Calu3 (cell line): Measurements from ENCODE around the gene TNFRSF25. TPM values are rescaled to one million over a fixed set of nuclear protein-coding genes. Genes with fewer than 3 reads are reported as not detected.
A peak's percentile ranks its signal among the peaks of the same experiment; 100 is the strongest.

Experiments used
- BruUV-seq: library from RNA; stranded (reverse); fragments of 400-500 nt; replicated peaks from 2 replicates; lab custom pipeline; 2021; lab: Mats Ljungman, UMichigan
- CTCF ChIA-PET: fragments of 300-600 bp; sonication (Branson Sonifier 250); formaldehyde crosslinking; loops from one replicate; lab custom pipeline; 2022; ENCODE audit warnings: antibody characterized with exemption; lab: Charles Lee
- DNase-seq: peaks from one replicate; pipeline ENCODE4 v3.0.0; 2022
- H3K27ac Mint-ChIP-seq: one replicate; pipeline ENCODE4 v1.8.0; 2022; ENCODE audit warnings: mixed read lengths; ENCODE audit not compliant: unreplicated experiment
- H3K27me3 Mint-ChIP-seq: one replicate; pipeline ENCODE4 v1.8.0; 2022; ENCODE audit warnings: mixed read lengths; ENCODE audit not compliant: unreplicated experiment
- H3K36me3 Mint-ChIP-seq: one replicate; pipeline ENCODE4 v1.8.0; 2022; ENCODE audit warnings: mild to moderate bottlenecking, moderate library complexity, mixed read lengths; ENCODE audit not compliant: insufficient read depth, unreplicated experiment
- H3K4me1 Mint-ChIP-seq: one replicate; pipeline ENCODE4 v1.8.0; 2022; ENCODE audit warnings: mild to moderate bottlenecking, low read depth, mixed read lengths; ENCODE audit not compliant: unreplicated experiment
- H3K4me3 Mint-ChIP-seq: one replicate; pipeline ENCODE4 v1.8.0; 2022; ENCODE audit warnings: mild to moderate bottlenecking, low read depth, moderate library complexity, mixed read lengths; ENCODE audit not compliant: unreplicated experiment
- H3K9me3 Mint-ChIP-seq: one replicate; pipeline ENCODE4 v1.8.0; 2022; ENCODE audit warnings: low read depth, mixed read lengths; ENCODE audit not compliant: unreplicated experiment
- intact Hi-C: fragments of 100-400 bp; cut with micrococcal nuclease; formaldehyde crosslinking; loops from one replicate; pipeline ENCODE4 v1.10.0; 2022; ENCODE audit not compliant: unreplicated experiment
- total RNA-seq: library from RNA; stranded (reverse); gene quantifications from 2 replicates; pipeline ENCODE4 v1.2.3, GENCODE V29; 2022
- TF ChIP-seq, protein P1 (sequence below): fragments of 200-600 bp; IDR thresholded peaks from one replicate; pipeline ENCODE4 v1.8.0; 2022; ENCODE audit warnings: antibody characterized with exemption; ENCODE audit not compliant: unreplicated experiment

The TNFRSF25 gene
- total RNA-seq, 1 experiment from 2014 or later = 6.4 TPM

DNA sequence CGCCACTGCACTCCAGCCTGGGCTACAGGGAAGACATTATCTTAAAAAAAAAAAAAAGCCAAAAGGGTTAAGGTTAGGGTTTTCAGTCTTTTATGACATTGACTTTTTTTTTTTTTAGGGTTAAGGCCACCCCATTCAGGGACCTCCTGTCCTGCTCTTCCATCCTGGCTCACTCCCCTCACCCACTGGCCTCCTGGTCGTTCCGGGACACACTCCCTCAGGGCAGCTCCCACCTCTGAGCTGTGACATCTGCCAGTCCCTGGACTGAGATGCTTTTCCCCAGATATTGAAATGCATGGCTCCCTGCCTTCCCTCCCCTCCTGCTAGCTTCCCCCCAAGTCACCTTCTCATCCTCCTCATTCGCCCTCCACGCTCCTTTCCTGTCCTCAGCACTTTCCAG is 15.8 kb upstream of the TNFRSF25 start:
- H3K27me3 Mint-ChIP-seq = peaks cover 42% of the 10 kb centered on the region
- intact Hi-C loops = no loop called here
- no peaks in the 10 kb centered on the region for H3K4me1 Mint-ChIP-seq
- CTCF ChIA-PET = no interaction called here
- TF ChIP-seq, protein P1, sequence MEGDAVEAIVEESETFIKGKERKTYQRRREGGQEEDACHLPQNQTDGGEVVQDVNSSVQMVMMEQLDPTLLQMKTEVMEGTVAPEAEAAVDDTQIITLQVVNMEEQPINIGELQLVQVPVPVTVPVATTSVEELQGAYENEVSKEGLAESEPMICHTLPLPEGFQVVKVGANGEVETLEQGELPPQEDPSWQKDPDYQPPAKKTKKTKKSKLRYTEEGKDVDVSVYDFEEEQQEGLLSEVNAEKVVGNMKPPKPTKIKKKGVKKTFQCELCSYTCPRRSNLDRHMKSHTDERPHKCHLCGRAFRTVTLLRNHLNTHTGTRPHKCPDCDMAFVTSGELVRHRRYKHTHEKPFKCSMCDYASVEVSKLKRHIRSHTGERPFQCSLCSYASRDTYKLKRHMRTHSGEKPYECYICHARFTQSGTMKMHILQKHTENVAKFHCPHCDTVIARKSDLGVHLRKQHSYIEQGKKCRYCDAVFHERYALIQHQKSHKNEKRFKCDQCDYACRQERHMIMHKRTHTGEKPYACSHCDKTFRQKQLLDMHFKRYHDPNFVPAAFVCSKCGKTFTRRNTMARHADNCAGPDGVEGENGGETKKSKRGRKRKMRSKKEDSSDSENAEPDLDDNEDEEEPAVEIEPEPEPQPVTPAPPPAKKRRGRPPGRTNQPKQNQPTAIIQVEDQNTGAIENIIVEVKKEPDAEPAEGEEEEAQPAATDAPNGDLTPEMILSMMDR = no peak
- no peak overlapping the region for H3K4me3 Mint-ChIP-seq
- H3K9me3 Mint-ChIP-seq = no peaks in the 10 kb centered on the region
- H3K27ac Mint-ChIP-seq = no peak overlapping the region
- no TSS peak for BruUV-seq
- no peak for DNase-seq
- H3K36me3 Mint-ChIP-seq = peaks cover 9% of the 10 kb centered on the region

DNA sequence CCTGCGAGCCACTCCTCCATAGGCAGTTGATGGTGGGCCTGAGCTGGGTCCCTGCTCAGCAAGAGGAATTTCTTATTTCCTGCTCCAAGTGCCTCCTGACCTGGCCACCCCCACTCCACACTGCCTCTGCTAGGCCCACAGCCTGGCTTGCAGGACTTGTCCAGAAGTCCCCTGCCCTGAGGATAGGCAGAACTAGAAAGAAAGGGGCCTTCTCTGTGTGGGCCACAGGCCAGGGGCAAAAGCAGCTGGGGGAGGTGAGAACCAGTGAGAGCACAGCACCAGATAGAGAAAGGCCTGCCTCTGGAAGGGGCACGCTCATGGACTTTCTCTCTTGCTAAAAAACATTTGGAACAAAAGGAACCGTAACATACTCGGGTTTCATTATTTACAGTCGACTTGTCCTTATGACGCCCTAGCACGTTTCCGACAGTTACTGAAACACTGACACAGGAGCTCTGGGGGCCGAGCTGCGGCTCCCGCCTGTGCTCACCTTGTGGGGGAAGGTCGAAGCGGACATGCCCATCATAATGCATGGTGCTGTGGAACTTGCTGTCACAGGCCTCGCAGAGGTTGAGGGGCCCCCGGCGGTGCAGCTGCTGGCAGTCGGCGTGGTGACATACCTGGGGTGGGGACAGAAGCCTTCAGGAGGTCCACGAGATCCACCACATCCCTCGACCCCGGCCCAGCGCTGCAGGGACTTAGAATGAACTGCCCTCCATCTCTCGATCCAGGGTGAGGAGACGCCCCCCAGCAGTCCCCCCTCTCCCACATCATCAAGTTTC is 11.3 kb upstream of the TNFRSF25 start:
- Mint-ChIP-seq H3K27me3 (peaks cover 9% of the 10 kb centered on the region), H3K36me3 (peaks cover 14% of the 10 kb centered on the region), H3K4me3 (no peak overlapping the region), H3K4me1 (peaks cover 10% of the 10 kb centered on the region), H3K27ac (no peak overlapping the region), H3K9me3 (no peaks in the 10 kb centered on the region)
- no TSS peak for BruUV-seq
- DNase-seq = no peak
- intact Hi-C loops = no loop called here
- CTCF ChIA-PET = interaction anchor here (0.7 to 1.2 kb wide), 2 partner anchors 9 to 13 kb away, joined by 3 to 6 read pairs; no protein-coding TSS in a partner anchor
- TF ChIP-seq, protein P1 = no peak

DNA sequence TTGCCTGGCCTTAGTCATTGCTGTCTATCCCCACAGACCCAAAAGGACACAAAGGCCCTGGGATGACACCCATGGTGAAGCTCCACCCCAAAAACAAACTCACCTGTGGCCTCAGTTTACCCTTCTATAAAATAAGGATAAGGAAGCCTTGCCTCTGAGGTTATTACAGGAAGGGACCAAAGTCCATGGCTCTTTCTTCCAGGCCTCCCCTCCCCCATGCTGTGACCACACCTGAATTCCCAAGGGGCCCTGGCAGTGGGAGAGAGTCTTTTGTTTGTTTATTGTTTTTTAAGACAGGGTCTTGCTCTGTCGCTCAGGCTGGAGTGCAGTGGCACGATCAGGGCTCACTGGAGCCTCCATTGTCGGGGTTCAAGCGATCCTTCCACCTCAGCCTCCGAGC is 10.5 kb upstream of the TNFRSF25 start:
- TF ChIP-seq, protein P1 = no peak
- Mint-ChIP-seq H3K36me3 (peaks cover 18% of the 10 kb centered on the region), H3K27ac (no peak overlapping the region), H3K27me3 (peaks cover 1% of the 10 kb centered on the region), H3K4me3 (no peak overlapping the region), H3K9me3 (no peaks in the 10 kb centered on the region), H3K4me1 (peaks cover 10% of the 10 kb centered on the region)
- BruUV-seq = no TSS peak
- no peak for DNase-seq
- CTCF ChIA-PET = interaction anchor here (1.2 kb wide), 1 partner anchor 9 kb away, joined by 6 read pairs; no protein-coding TSS in a partner anchor
- intact Hi-C loops = no loop called here

DNA sequence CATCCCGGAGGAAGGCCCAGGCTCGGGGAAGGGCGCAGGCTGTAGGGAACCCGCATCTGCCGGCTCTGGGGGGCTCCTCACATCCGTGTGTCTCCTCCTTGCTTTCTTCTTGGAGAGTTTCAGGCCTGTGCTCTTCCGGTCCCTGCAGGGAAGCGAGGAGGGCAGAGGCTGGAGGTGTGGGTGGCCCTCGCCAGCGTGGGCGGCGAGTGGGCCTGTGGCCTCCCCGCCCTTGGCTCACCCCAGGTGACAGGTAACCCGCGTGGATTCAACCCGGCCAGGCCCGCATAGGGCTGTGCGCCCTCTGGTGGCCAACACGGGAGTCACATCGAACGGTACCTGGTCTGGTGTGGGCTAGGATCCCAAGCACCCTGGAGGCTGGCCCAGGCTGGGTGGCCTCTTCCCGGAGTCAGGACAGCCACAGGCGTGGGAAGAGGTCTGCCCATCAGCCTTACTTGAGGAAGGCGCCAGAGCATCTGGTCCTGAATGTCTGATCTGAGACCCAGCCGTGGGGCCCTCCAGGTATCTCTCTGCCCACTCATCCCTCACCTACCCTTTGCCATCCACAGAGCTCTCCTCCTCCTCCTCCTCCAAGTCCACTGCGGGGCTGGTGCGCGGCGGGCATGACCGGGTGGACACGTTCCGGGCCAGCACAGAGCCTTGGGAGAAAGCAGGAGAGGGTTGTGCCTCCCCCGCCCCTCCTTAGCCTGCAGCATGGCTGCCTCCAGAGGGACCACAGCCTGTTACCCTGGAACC is 9.6 kb upstream of the TNFRSF25 start:
- CTCF ChIA-PET = no interaction called here
- H3K4me1 Mint-ChIP-seq = peaks cover 10% of the 10 kb centered on the region
- peak; percentile 67 for DNase-seq
- H3K4me3 Mint-ChIP-seq = no peak overlapping the region
- TF ChIP-seq, protein P1 = peak; percentile 75
- BruUV-seq = no TSS peak
- H3K9me3 Mint-ChIP-seq = no peaks in the 10 kb centered on the region
- no peaks in the 10 kb centered on the region for H3K27me3 Mint-ChIP-seq
- H3K27ac Mint-ChIP-seq = no peak overlapping the region
- H3K36me3 Mint-ChIP-seq = peaks cover 23% of the 10 kb centered on the region
- intact Hi-C loops = no loop called here
